Endodermal cell (in vitro differentiated cells): ENCODE measurements around the gene NRXN2. TPM values are rescaled to one million over a fixed set of nuclear protein-coding genes. Genes with fewer than 3 reads are reported as not detected.

Experiments used
- DNase-seq: peaks from one replicate; pipeline ENCODE4 v3.0.0-alpha.2; 2017
- H3K27ac ChIP-seq: 2 replicates; pipeline ENCODE4 v1.5.1; 2013; ENCODE audit warnings: mild to moderate bottlenecking, low read depth, low read length, moderate library complexity
- H3K27me3 ChIP-seq: 2 replicates; pipeline ENCODE4 v1.6.1; 2013; ENCODE audit warnings: mild to moderate bottlenecking, low read length, moderate library complexity; ENCODE audit not compliant: insufficient read depth, control insufficient read depth, poor library complexity, severe bottlenecking
- H3K36me3 ChIP-seq: 2 replicates; pipeline ENCODE4 v1.7.0; 2013; ENCODE audit warnings: mild to moderate bottlenecking, low read length, moderate library complexity; ENCODE audit not compliant: control insufficient read depth, insufficient read depth
- H3K4me1 ChIP-seq: one replicate; pipeline ENCODE4 v1.7.0; 2013; ENCODE audit warnings: low read length; ENCODE audit not compliant: control insufficient read depth, insufficient read depth
- H3K4me3 ChIP-seq: 2 replicates; pipeline ENCODE4 v1.5.1; 2013; ENCODE audit warnings: mild to moderate bottlenecking, low read length, moderate library complexity
- H3K9ac ChIP-seq: 2 replicates; pipeline ENCODE4 v1.6.1; 2013; ENCODE audit warnings: mild to moderate bottlenecking, low read length, moderate library complexity; ENCODE audit not compliant: poor library complexity, severe bottlenecking; ENCODE audit errors: extremely low read depth
- H3K9me3 ChIP-seq: 2 replicates; pipeline ENCODE4 v1.6.1; 2013; ENCODE audit warnings: mild to moderate bottlenecking, low read length, moderate library complexity; ENCODE audit not compliant: control insufficient read depth
- H3K27ac Mint-ChIP-seq: 2 replicates; pipeline ENCODE4 v1.8.0; 2020; ENCODE audit warnings: mixed read lengths
- H3K27me3 Mint-ChIP-seq: 2 replicates; pipeline ENCODE4 v1.8.0; 2021; ENCODE audit warnings: mild to moderate bottlenecking, mixed read lengths; ENCODE audit not compliant: insufficient read depth
- H3K36me3 Mint-ChIP-seq: 2 replicates; pipeline ENCODE4 v1.8.0; 2020; ENCODE audit warnings: low read depth, mixed read lengths
- H3K4me1 Mint-ChIP-seq: 2 replicates; pipeline ENCODE4 v1.8.0; 2020; ENCODE audit warnings: mixed read lengths
- H3K4me3 Mint-ChIP-seq: 2 replicates; pipeline ENCODE4 v1.8.0; 2020; ENCODE audit warnings: mild to moderate bottlenecking, moderate library complexity, mixed read lengths
- H3K9me3 Mint-ChIP-seq: 2 replicates; pipeline ENCODE4 v1.8.0; 2020; ENCODE audit warnings: mild to moderate bottlenecking, mixed read lengths
- CTCF ChIP-seq: fragments of 200-600 bp; sonication (generic); conservative IDR thresholded peaks from 2 replicates; pipeline ENCODE4 v1.5.0; 2021; ENCODE audit warnings: antibody characterized with exemption, mild to moderate bottlenecking
- WGBS, 2 experiments: methylation state at CpG; one replicate each; pipeline versions ENCODE4 v1.1.5 to v1.1.7; 2013; ENCODE audit warnings: missing lambda C conversion rate in 2 of 2, mixed read lengths in 1 of 2; ENCODE audit not compliant: insufficient coverage in 1 of 2, insufficient read length in 1 of 2; 5-methylcytosine and 5-hydroxymethylcytosine counted together
- total RNA-seq, 2 donors: library from RNA; stranded (reverse); fragmentation: NEBNext Ultra II Directional in 1 of 2; extraction: Animal tissue kit (Norgen Biotek cat#: 25700) in 1 of 2; gene quantifications; 2 replicates in 1 of 2; 3 replicates in 1 of 2; pipeline ENCODE4 v1.2.1, GENCODE V29; 2021

The NRXN2 gene
- total RNA-seq, 2 donors from 2014 or later, result 1.00 to 1.5 TPM

DNA sequence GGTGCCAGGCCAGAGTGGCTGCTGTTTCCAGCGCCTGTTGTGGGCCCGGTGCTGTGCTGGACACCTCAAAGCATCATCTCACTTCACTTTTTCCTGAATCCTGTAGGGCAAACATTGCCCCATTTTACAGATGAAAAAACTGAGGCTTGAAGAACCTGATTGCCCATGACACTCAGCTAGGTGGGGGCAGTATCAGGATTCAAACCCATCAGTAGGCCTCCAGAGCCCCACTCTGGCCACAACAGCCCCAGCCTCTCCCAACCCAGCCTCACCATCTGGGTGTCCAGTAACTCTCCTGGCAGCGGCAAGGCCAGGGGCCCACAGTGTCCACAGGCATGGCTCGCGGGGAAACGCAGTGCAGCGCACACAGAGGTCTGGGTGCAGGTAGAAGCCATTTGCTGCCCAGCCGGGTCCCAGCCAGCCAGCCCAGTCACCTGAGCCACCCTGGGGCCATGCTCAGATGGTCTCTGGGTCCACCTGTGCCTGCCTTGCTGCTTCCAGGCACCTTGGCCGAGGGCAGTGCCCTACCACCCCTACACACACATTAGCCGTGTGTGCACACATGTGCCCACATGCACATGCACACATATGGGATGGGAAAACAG is 120.4 kb downstream of the NRXN2 start:
- Mint-ChIP-seq H3K27me3 (peaks cover 3% of the 10 kb centered on the region), H3K27ac (no peak overlapping the region), H3K36me3 (no peaks in the 10 kb centered on the region), H3K4me1 (no peaks in the 10 kb centered on the region), H3K4me3 (no peak overlapping the region), H3K9me3 (no peaks in the 10 kb centered on the region)
- TF ChIP-seq CTCF, result no peak
- Histone ChIP-seq H3K9ac (no peak overlapping the region), H3K27me3 (no peaks in the 10 kb centered on the region), H3K36me3 (no peaks in the 10 kb centered on the region), H3K9me3 (no peaks in the 10 kb centered on the region), H3K4me3 (no peak overlapping the region), H3K4me1 (no peaks in the 10 kb centered on the region), H3K27ac (no peak overlapping the region)
- 96 to 100% methylated on average over 3 to 10 of the region's 10 CpGs for WGBS, 2 experiments
- DNase-seq, result no peak

DNA sequence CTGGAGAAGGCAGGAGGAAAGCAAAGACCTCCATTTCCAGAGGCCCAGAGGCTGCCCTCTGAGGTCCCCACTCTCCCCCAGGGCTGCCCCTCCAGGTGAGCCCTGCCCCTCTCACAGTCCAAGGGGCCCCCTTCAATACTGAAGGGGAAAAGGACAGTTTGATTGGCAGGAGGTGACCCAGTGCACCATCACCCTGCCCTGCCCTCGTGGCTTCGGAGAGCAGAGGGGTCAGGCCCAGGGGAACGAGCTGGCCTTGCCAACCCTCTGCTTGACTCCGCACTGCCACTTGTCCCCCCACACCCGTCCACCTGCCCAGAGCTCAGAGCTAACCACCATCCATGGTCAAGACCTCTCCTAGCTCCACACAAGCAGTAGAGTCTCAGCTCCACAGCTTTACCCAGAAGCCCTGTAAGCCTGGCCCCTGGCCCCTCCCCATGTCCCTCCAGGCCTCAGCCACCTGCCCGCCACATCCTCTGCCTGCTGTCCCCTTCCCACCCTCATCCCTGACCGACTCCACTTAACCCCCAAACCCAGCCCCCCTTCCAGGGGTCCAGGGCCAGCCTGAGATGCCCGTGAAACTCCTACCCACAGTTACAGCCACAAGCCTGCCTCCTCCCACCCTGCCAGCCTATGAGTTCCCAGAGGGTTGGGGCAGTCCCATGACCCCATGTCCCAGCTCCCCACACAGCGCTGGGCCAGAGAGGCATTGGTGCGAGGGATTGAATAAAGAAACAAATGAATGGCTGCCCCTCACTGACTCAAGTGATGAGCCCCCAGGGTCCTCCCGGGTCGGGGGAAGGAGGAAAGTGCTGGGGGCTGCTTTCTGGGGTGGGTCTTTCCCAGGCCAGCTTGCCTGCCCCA is 121.2 kb downstream of the NRXN2 start:
- no peak for DNase-seq
- no peaks in the 10 kb centered on the region for H3K36me3 ChIP-seq
- peaks cover 3% of the 10 kb centered on the region for H3K27me3 Mint-ChIP-seq
- H3K4me1 Mint-ChIP-seq, result no peaks in the 10 kb centered on the region
- no peak overlapping the region for H3K9ac ChIP-seq
- no peak overlapping the region for H3K4me3 Mint-ChIP-seq
- H3K4me1 ChIP-seq, result no peaks in the 10 kb centered on the region
- no peak overlapping the region for H3K27ac Mint-ChIP-seq
- no peak for TF ChIP-seq CTCF
- no peaks in the 10 kb centered on the region for H3K36me3 Mint-ChIP-seq
- no peaks in the 10 kb centered on the region for H3K27me3 ChIP-seq
- 89 to 90% methylated on average over 3 to 12 of the region's 12 CpGs for WGBS, 2 experiments
- H3K9me3 ChIP-seq, result no peaks in the 10 kb centered on the region
- no peak overlapping the region for H3K4me3 ChIP-seq
- no peaks in the 10 kb centered on the region for H3K9me3 Mint-ChIP-seq
- no peak overlapping the region for H3K27ac ChIP-seq

DNA sequence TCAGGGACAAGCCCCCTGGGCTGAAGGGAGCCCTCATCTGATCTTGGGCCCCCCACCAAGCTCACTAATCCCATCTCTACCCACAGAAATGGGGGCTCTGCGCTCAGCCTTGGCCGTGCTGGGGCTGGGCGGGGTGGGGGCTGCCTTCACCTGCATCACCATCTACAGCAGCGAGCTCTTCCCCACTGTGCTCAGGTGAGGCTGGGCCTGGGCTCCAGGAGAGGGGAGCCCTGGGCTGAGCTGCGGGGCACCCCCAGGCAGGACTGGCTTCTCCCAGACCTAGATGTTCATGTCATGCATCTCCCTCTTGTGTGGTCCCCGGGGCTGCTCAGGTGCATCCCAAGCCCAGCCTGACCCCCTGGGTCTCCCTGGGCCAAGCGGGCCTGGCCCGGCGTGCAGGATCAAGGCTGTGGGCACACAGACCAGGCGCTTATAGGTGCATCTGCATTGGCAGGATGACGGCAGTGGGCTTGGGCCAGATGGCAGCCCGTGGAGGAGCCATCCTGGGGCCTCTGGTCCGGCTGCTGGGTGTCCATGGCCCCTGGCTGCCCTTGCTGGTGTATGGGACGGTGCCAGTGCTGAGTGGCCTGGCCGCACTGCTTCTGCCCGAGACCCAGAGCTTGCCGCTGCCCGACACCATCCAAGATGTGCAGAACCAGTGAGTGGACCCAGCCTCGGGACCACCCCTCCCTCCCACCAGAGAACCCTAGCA is 122.6 kb downstream of the NRXN2 start:
- H3K9me3 Mint-ChIP-seq, result no peaks in the 10 kb centered on the region
- Histone ChIP-seq H3K9ac (no peak overlapping the region), H3K4me1 (no peaks in the 10 kb centered on the region), H3K27me3 (no peaks in the 10 kb centered on the region), H3K27ac (no peak overlapping the region), H3K36me3 (no peaks in the 10 kb centered on the region), H3K4me3 (no peak overlapping the region), H3K9me3 (peaks cover 5% of the 10 kb centered on the region)
- H3K4me3 Mint-ChIP-seq, result no peak overlapping the region
- no peaks in the 10 kb centered on the region for H3K36me3 Mint-ChIP-seq
- WGBS, 2 experiments, result 91 to 100% methylated on average over 6 to 19 of the region's 19 CpGs
- TF ChIP-seq CTCF, result no peak
- no peak overlapping the region for H3K27ac Mint-ChIP-seq
- H3K4me1 Mint-ChIP-seq, result no peaks in the 10 kb centered on the region
- H3K27me3 Mint-ChIP-seq, result peaks cover 2% of the 10 kb centered on the region
- DNase-seq, result no peak
